Stimulated activated CD8-positive, alpha-beta memory T cell treated with anti-CD3 and anti-CD28 coated beads, Interleukin-15, amount 100 ng/mL, for 1 hour (primary cell): ENCODE data around the gene CLDN34.

Experiments
- DNase-seq: peaks from one replicate; pipeline ENCODE4 v3.0.0-alpha.2; 2020; ENCODE audit warnings: low read depth

Gene CLDN34

DNA sequence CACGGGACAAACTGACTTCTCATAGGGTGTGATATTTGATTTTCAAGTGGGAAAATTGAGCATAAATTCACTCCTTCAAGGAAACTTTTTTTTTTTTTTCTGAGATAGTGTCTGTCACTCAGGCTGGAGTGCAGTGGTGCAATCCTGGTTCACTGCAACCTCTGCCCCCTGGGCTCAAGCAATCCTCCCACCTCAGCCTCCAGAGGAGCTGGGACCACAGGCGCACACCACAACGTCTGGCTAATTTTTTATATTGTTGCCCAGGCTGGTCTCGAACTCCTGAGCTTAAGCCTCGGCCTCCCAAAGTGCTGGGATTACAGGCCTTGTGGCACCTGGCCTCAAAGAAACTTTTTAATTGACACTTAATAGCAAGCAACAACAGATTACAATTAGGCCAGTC is 13.8 kb downstream of the CLDN34 start:
- no peak for DNase-seq

DNA sequence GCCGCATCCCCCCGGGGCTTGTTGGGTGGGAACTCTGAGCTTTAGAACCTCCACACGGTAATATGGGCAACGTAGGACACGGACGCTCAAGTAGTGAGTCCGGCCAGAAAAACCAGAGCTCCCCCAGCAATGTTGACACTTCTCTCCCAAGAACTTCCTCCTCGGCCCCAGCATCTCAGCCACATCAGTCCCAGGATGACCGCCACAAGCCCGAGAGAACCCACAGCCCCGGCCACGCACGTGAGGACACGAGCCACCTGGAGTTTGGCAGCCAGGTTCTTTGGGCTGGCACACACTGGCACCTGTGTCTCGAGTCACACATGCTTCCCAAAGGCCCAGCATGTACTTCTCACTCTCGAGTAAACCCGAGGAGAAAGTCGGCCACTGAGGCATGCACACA is 16.3 kb downstream of the CLDN34 start:
- DNase-seq, result no peak

GRCh38 chrX:9983846-9984245 is 16.7 kb downstream of the CLDN34 start:
- no peak for DNase-seq

GRCh38 chrX:9988762-9989161 is 21.6 kb downstream of the CLDN34 start:
- DNase-seq, result no peak

GRCh38 chrX:9992061-9992460 is 24.9 kb downstream of the CLDN34 start:
- no peak for DNase-seq

- DNase-seq, result no peak
These were observed 25.6 kb downstream of the CLDN34 start for GRCh38 chrX:9992724-9993123.

- DNase-seq, result peak; percentile 54
These were observed 28.7 kb downstream of the CLDN34 start for GRCh38 chrX:9995855-9996339.

DNA sequence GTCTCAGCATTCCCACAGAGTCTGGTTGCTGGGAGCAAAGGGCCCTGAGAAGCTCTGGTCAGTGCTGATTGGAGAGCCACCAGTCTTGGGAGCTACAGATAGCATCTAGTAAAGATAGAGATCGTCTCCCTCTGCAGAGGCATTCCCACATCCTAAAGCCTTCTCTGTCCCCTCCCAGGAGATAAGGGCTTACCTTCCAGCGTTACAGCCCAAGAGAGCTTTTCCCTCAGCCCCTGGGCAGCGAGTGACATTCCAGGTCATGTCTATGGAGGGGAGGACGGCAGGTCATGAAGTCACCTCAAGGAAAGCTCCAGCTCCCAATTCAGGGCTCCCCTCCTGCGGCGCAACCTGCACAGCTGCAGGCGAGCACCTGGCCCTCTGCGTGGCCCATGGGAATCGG is 29.9 kb downstream of the CLDN34 start:
- no peak for DNase-seq

- DNase-seq, result no peak
These were observed 30.4 kb downstream of the CLDN34 start for GRCh38 chrX:9997524-9997923.

DNA sequence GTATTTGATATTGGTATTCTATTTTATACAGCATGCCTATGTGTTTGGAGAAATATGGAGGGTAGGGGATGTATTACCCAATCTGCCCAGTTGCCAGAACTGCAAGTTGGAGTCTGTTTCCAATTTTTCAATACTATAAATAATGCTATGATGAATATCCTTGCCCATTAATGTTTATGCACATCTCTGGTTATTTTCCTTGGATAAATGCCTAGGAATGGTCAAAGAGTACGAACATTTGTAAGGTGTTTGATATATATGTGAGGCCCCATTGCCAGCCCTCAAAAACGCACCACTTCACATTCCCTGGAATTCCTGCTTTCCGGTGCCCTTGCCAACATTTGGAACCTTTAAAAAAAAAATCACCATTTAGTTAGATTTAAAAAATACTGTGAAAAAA is 34.3 kb downstream of the CLDN34 start:
- no peak for DNase-seq

DNA sequence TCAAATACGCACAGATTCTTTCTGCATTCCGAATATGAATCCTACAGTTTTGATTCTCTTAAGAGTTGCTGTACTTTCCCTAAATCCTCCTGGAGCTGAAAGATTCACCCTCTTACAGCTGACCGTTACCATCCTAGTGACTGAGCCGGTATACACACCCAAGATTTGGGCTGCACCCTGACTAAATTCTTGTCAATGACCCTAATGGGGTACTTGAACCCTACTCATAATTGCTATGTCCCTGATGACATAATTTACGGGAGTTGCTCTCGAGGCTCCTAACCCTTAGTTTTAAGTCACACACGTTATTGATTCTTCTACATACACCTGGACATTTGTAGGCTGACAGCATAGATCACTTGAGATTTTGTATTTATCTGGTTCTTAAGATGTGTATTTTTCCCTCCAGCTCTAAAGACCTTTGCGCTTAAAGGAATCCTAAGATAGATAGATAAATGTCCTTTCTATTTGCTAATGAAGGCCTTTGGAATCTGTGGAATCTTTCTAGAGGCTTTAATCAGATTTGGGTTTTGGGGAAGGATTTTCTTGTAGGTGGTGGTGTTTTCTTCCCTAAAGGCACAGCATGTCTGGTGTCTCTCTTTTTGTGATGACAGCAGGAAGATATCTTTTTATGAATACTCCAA is 37.8 kb downstream of the CLDN34 start:
- DNase-seq, result no peak

- no peak for DNase-seq
These were observed 38.9 kb downstream of the CLDN34 start for GRCh38 chrX:10006086-10006485.

DNA sequence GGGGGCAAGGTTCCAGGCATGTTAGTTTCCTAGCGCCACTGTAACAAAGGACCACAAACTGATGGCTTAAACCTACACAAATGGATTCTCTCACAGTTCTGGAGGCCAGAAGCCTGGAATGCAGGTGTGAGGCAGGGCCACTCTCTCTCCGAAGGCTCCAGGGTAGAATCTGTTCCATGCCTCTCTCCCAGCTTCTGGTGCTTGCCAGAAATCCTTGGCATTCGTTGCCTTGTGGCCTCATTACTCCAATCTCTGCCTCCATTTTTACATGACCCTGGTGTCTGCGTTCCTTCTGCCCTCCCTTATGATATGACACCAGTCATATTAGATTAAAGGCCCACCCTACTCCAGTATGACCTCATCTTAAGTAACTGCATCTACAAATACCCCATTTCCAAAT is 39.6 kb downstream of the CLDN34 start:
- no peak for DNase-seq

- no peak for DNase-seq
These were observed 40.5 kb downstream of the CLDN34 start for GRCh38 chrX:10007621-10008020.

- DNase-seq, result no peak
These were observed 41.4 kb downstream of the CLDN34 start for GRCh38 chrX:10008483-10009056.

GRCh38 chrX:10009741-10010140 is 42.6 kb downstream of the CLDN34 start:
- no peak for DNase-seq

GRCh38 chrX:10010686-10011085 is 43.5 kb downstream of the CLDN34 start:
- no peak for DNase-seq

GRCh38 chrX:10011261-10011931 is 44.2 kb downstream of the CLDN34 start:
- no peak for DNase-seq

GRCh38 chrX:10011991-10012390 is 44.8 kb downstream of the CLDN34 start:
- no peak for DNase-seq

DNA sequence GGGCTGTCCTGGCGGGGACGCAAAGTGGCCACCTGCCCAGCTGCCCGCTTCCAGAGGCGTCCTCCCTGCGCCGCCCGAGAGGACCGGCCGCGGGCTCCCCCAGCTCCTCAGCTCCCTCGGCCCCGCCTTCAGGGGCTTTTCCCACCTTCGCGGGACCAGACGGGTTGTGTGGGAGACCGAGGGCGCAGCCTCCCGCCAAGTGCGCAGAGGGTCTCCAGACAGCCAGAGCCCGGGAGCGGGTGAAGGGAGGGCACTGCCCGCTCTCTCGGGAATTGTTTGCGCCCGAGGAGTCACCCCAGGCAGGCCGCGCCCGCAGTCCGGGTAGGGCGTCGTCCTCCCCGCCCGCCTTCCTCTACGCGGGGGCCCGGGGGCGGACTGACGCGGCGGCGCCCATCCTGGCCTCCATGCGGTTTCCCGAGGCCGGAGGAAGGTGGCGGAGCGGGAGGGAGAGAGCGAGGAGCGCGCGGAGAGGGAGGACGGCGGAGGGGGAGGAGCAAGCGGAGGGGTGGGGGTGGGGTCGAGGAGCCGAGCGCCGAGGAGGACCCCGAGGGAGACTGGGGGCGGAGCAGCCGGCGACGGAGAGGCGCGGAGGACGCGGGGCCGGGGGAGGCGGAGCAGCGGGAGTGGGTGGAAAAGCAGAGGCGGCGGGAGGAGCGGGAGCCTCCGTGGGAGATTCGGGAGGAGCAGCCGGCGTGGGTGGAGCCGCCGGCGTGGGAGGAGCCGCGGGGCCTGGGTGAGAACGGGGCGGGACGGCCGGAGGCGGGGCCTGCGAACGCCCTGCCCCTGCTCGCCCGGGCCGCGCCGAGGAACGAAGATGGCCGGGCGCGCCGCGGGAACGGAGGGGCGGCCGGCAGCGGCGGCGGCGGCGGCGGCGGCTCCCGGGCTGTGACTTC is 47.5 kb downstream of the CLDN34 start:
- DNase-seq, result peak; percentile 42

DNA sequence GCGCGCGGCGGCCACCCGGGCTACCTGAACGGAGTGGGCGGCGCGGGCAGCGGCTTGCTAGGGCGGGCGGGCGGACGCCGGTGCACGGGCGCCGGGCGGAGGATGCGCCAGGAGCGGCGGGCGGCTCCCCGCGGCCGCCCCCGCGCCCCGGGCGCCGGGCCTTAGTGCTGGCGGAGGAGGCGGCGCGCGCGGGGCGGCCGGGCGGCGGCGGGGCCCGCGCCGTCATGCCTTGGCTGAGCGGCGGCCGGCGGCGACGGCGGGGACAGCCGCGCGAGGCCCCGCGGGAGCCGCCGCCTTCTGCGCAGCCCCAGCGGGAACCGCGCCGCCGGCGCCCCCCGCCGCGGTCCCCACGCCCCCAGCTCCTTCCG is 48.2 kb downstream of the CLDN34 start:
- no peak for DNase-seq

DNA sequence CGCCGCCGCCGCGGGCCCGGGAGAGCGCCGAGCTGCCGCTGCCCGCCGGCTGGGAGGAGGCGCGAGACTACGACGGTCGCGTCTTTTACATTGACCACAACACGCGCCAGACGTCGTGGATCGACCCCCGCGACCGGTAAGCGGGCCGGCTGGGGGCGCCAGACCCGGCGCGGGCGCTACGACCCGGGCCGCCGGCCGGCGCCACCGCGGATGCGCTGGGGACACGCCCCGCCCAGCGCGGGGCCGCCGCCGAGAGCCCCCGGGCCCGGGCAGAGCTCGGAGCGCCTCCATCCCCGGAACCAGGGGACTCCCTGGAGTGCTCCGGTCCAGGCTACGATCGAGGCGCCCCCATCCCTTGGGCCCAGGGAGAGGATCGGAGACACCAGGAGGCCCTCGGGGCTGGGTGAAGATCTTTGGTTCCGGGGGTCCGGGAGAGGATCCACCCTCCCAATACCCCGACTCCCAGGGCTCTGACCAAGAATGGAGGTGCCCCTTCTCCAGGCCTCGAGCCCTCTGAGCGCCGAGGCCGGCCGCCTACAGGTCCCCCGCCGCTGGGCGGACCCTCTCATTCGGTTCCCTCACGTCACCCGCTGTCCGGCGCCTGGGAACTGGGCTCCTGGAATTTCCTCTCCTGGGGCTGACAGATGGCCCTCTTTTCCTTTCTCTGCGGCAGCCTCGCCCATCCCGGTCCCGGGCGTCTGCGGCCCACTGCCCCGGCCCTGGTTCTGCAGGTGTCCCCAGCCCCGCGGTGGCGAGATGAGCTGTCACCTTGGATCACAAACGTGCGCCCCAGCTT is 48.8 kb downstream of the CLDN34 start:
- no peak for DNase-seq
